ENCODE results near the gene CAMSAP1.

DNA sequence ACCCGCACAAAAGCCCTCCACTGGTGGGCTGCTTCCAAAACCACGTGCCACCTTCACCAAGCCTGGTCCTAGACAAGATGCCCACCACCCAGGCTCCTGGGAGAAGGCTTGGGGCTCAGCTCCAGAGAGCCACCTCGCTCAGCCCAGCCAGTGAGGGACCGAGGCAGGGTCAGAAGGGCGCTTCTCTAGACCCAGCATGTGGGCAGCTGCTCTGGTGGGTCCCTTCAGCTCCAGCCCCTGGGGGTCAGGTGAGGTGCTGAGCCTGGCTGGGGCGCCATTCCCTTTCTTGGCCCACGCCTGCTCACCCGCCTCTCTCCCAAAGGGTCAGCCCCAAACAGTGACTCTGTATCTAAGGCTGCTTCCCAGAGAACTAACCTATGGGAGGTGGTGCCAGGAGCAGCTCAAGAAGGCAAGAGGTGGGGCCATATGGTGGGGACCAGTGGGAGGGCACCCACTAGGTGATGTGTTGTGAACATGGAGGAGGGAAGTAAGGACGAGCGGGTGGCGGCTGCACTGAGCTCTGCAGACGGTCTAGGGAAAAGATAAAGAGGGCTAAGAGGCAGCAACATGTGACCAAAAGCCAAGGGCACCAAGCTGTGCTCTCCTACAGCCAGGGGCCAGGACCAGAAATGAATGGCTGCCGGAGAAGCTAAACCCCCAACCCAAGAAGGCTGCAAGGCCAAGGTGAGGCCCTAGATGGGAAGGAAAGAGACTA is 79.3 kb downstream of the CAMSAP1 start:
- TF ChIP-seq, protein P1, sequence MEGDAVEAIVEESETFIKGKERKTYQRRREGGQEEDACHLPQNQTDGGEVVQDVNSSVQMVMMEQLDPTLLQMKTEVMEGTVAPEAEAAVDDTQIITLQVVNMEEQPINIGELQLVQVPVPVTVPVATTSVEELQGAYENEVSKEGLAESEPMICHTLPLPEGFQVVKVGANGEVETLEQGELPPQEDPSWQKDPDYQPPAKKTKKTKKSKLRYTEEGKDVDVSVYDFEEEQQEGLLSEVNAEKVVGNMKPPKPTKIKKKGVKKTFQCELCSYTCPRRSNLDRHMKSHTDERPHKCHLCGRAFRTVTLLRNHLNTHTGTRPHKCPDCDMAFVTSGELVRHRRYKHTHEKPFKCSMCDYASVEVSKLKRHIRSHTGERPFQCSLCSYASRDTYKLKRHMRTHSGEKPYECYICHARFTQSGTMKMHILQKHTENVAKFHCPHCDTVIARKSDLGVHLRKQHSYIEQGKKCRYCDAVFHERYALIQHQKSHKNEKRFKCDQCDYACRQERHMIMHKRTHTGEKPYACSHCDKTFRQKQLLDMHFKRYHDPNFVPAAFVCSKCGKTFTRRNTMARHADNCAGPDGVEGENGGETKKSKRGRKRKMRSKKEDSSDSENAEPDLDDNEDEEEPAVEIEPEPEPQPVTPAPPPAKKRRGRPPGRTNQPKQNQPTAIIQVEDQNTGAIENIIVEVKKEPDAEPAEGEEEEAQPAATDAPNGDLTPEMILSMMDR (IDR thresholded peaks at IDR 0.05): no peak
- TF ChIP-seq POLR2A (IDR thresholded peaks at IDR 0.05): no peak
